Spleen (tissue), 11 donors: ENCODE results near the gene JMJD1C. TPM values are rescaled to one million over a fixed set of nuclear protein-coding genes. Genes with fewer than 3 reads are reported as not detected.
A peak's percentile ranks its signal among the peaks of the same experiment; 100 is the strongest.

ENCODE experiments used
- DNase-seq: peaks from one replicate; pipeline ENCODE4 v3.0.0-alpha.2; 2020
- H3K27ac ChIP-seq, 8 donors: fragments of 200-600 bp; sonication (generic) in 7 of 8; 1 replicate in 4 of 8; 2 replicates in 4 of 8; pipeline versions ENCODE4 v1.5.0 to v1.8.0; 2016 to 2021; ENCODE audit warnings: inconsistent platforms in 4 of 8, mild to moderate bottlenecking in 4 of 8, moderate library complexity in 1 of 8
- H3K27me3 ChIP-seq, 7 donors: fragments of 200-600 bp; sonication (generic) in 6 of 7; replicated peaks in 1 of 7; 1 replicate in 4 of 7; 2 replicates in 3 of 7; pipeline versions ENCODE4 v1.5.0 to v1.8.0; 2016 to 2021; ENCODE audit warnings: inconsistent platforms in 3 of 7, mild to moderate bottlenecking in 1 of 7
- H3K36me3 ChIP-seq, 6 donors: fragments of 200-600 bp; sonication (generic) in 5 of 6; 1 replicate in 4 of 6; 2 replicates in 2 of 6; pipeline versions ENCODE4 v1.5.0 to v1.8.0; 2016 to 2021; ENCODE audit warnings: inconsistent platforms in 2 of 6
- H3K4me1 ChIP-seq, 6 donors: fragments of 200-600 bp; sonication (generic) in 5 of 6; 1 replicate in 3 of 6; 2 replicates in 3 of 6; pipeline versions ENCODE4 v1.5.0 to v1.8.0; 2016 to 2021; ENCODE audit warnings: inconsistent platforms in 3 of 6
- H3K4me3 ChIP-seq, 8 donors: fragments of 200-600 bp; sonication (generic) in 7 of 8; 1 replicate in 4 of 8; 2 replicates in 4 of 8; pipeline versions ENCODE4 v1.5.0 to v1.8.0; 2016 to 2021; ENCODE audit warnings: inconsistent platforms in 4 of 8, mild to moderate bottlenecking in 4 of 8, moderate library complexity in 2 of 8
- H3K9me3 ChIP-seq, 8 donors: fragments of 200-600 bp; sonication (generic) in 7 of 8; 1 replicate in 4 of 8; 2 replicates in 4 of 8; pipeline versions ENCODE4 v1.5.0 to v1.8.0; 2016 to 2021; ENCODE audit warnings: inconsistent platforms in 4 of 8
- CTCF ChIP-seq, 11 experiments: fragments of 200-600 bp in 7 of 11; fragments of 450-650 bp in 4 of 11; sonication (generic) in 4 of 11; IDR thresholded peaks in 8 of 11; conservative IDR thresholded peaks in 3 of 11; 1 replicate in 7 of 11; 2 replicates in 4 of 11; pipeline versions ENCODE4 v1.4.0 to v1.8.0; 2016 to 2021; ENCODE audit warnings: antibody characterized with exemption in 11 of 11, inconsistent platforms in 4 of 11, mild to moderate bottlenecking in 1 of 11
- POLR2A ChIP-seq, 3 donors: fragments of 450-650 bp; IDR thresholded peaks; one replicate each; pipeline ENCODE4 v1.5.1; 2017; ENCODE audit warnings: antibody characterized with exemption in 3 of 3, mild to moderate bottlenecking in 1 of 3
- POLR2AphosphoS5 ChIP-seq, 3 donors: sonication (generic); formaldehyde crosslinking; IDR thresholded peaks; one replicate each; pipeline ENCODE4 v1.5.1; 2017; ENCODE audit warnings: antibody characterized with exemption in 3 of 3
- WGBS, 5 donors: extraction: QIAGEN DNeasy Blood & Tissue Kit in 3 of 5; methylation state at CpG; one replicate each; pipeline versions ENCODE4 v1.1.5 to v1.1.7; 2013 to 2018; 5-methylcytosine and 5-hydroxymethylcytosine counted together
- intact Hi-C: fragments of 100-400 bp; cut with DNase I; formaldehyde crosslinking; loops from one replicate; pipeline ENCODE4 v1.15.0; 2023; ENCODE audit warnings: low total_unique reads
- polyA plus RNA-seq, 3 donors: library from polyadenylated mRNA; stranded (reverse); fragments of 200-250 nt; gene quantifications; one replicate each; pipeline ENCODE4 v1.2.1, GENCODE V29; 2013
- total RNA-seq, 7 donors: library from RNA; depleted of rRNA in 3 of 7; stranded (reverse); fragments of >200 nt in 3 of 7; fragmentation: NEBNext Ultra II Directional in 4 of 7; extraction: Animal tissue kit (Norgen Biotek cat#: 25700) in 4 of 7; gene quantifications; one replicate each; pipeline versions ENCODE4 v1.1.0 to v1.2.1, GENCODE V29; 2016 to 2021
- donor health status: healthy with polysubstance abuse.
- donor health status: DM: no; HTN: no; CAD: no; lungs with moderate emphysema.
- donor health status: DM: no; HTN: no; CAD: no.
- donor health status: Bipolar disorder and iron deficiency.
- donor health status: healthy.
- donor health status: DM: no; HTN: no; CAD: no.
- donor health status: DM: yes; HTN: yes; CAD: no.

The JMJD1C gene
- total and polyA plus RNA-seq, 10 donors = 54.3 to 272 (median 137) TPM

DNA sequence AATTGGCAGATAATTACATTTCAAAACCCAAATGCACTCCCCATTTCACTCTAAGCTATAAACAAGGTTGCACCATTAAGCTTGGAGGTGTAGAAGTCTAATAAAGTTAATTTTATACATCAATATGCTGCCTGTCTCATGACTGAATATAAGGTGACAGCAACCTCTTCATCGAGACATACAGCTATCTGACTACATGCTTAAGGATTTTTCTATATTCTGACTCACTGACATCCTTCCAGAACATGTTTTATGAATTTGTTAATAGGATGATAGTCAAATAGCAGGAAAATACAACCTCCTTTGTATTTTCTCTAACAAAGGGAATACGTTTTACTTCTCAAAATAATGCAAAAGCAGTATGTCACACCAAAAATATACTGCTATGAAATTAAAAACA, 256.1 kb downstream of the JMJD1C start:
- Histone ChIP-seq H3K36me3 (peaks cover 0 to 76% (median 34%) of the 10 kb centered on the region in 6 donors), H3K4me1 (peaks cover 32 to 86% (median 59%) of the 10 kb centered on the region in 6 donors), H3K27me3 (no peaks in the 10 kb centered on the region), H3K9me3 (peaks cover 0 to 4% (median 0%) of the 10 kb centered on the region in 8 donors), H3K4me3 (no peak overlapping the region), H3K27ac (no peak overlapping the region)
- 85 to 94% (median 91%) methylated on average over 2 of the region's 2 CpGs for WGBS, 5 donors
- DNase-seq = no peak
- TF ChIP-seq POLR2AphosphoS5 (IDR thresholded peaks at IDR 0.05) (no peak), POLR2A (IDR thresholded peaks at IDR 0.05) (no peak), CTCF (IDR thresholded peaks at IDR 0.05 in 8 of 11, conservative IDR thresholded peaks at IDR 0.05 in 3 of 11) (no peak)
- intact Hi-C loops = loop anchor here (10.0 kb wide), 2 partner anchors 255 to 415 kb away; partner anchors contain the start of gene JMJD1C

DNA sequence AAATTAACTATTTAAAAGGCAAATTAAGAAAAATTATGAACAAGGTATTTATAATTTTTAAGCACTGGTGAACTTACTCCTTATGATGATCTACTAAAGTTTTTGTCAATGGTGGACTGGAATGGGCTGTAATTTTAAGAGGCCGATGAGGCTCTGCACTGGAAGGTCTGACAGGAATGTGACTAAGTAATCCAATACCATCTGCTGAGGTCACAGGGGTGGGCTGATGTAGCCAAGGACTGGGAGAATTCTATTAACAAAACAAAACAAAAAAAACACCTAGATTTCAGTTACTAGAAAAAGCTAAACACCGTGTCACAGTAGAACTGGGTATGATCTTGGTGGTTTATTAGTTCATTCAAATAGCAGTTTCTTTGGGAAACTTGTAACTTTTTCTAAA, 256.8 kb downstream of the JMJD1C start:
- peaks cover 0 to 4% (median 0%) of the 10 kb centered on the region in 8 donors for H3K9me3 ChIP-seq
- peaks cover 0 to 76% (median 33%) of the 10 kb centered on the region in 6 donors for H3K36me3 ChIP-seq
- WGBS, 5 donors = 82 to 90% (median 88%) methylated on average over 2 of the region's 2 CpGs
- H3K27me3 ChIP-seq = no peaks in the 10 kb centered on the region
- no peak for DNase-seq
- no peak overlapping the region for H3K27ac ChIP-seq
- TF ChIP-seq POLR2AphosphoS5 (IDR thresholded peaks at IDR 0.05) (no peak), POLR2A (IDR thresholded peaks at IDR 0.05) (no peak), CTCF (IDR thresholded peaks at IDR 0.05 in 8 of 11, conservative IDR thresholded peaks at IDR 0.05 in 3 of 11) (no peak)
- intact Hi-C loops = no loop called here
- no peak overlapping the region for H3K4me3 ChIP-seq
- peaks cover 26 to 86% (median 59%) of the 10 kb centered on the region in 6 donors for H3K4me1 ChIP-seq

DNA sequence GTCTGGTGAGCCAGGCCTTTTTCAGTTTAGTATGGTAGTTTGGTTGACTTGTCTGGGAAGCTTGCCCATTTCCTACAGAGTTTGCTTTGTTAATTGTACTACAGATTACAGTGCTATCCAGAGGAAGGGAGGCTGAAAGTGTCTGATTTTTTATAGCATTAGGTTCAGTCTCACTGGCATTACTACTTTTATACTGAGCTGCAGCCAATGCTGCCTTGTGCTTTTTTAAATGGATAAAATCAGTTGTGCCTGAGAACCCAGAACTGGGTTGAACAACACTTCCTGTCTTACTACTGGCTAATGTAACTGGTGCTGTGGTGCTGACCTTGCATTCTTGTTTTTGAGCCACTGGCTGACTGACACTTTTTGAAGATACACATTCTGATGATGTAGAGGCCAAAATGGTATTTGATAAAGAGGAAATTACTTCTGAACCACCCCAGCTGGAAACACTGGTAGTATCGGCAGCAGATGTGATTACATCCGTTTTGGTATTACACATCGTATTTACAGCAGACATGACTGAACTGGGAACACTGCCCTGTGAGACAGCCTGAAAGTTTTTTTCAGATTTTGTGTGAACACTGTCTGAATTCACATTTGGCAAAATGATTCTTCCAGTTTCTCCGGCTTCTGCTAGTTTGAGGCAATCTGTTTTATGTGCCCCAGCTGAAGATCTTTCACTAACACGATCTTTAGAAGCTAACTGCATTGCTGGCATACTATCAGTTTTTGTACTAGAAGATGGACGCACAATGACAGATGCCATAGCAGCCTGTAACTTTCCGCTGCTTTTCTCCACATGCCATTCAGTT, 258.6 kb downstream of the JMJD1C start:
- peaks cover 0 to 74% (median 22%) of the 10 kb centered on the region in 6 donors for H3K36me3 ChIP-seq
- peaks cover 26 to 85% (median 57%) of the 10 kb centered on the region in 6 donors for H3K4me1 ChIP-seq
- peak overlapping the region; percentile 52 to 79 (median 68) for H3K27ac ChIP-seq
- DNase-seq = no peak
- no peak for TF ChIP-seq CTCF (IDR thresholded peaks at IDR 0.05 in 8 of 11, conservative IDR thresholded peaks at IDR 0.05 in 3 of 11)
- peak in 1 of 3 donors; percentile 83 for TF ChIP-seq POLR2AphosphoS5 (IDR thresholded peaks at IDR 0.05)
- no peak for TF ChIP-seq POLR2A (IDR thresholded peaks at IDR 0.05)
- intact Hi-C loops = no loop called here
- H3K9me3 ChIP-seq = peaks cover 0 to 4% (median 0%) of the 10 kb centered on the region in 8 donors
- WGBS, 5 donors = 40 to 64% (median 51%) methylated on average over 7 of the region's 7 CpGs
- no peaks in the 10 kb centered on the region for H3K27me3 ChIP-seq
- H3K4me3 ChIP-seq = no peak overlapping the region

GRCh38 chr10:63206576-63206975, 259.2 kb downstream of the JMJD1C start:
- Histone ChIP-seq H3K27me3 (no peaks in the 10 kb centered on the region), H3K27ac (peak overlapping the region; percentile 52 to 79 (median 68)), H3K4me1 (peaks cover 26 to 86% (median 57%) of the 10 kb centered on the region in 6 donors), H3K36me3 (peaks cover 0 to 75% (median 21%) of the 10 kb centered on the region in 6 donors), H3K9me3 (no peaks in the 10 kb centered on the region), H3K4me3 (no peak overlapping the region)
- TF ChIP-seq POLR2AphosphoS5 (IDR thresholded peaks at IDR 0.05) = no peak
- DNase-seq = no peak
- intact Hi-C loops = no loop called here
